Stimulated activated CD8-positive, alpha-beta memory T cell treated with anti-CD3 and anti-CD28 coated beads, Interleukin-12 subunit alpha, Interleukin-12 subunit beta, amount 100 ng/mL, for 1 hour (primary cell): ENCODE measurements around the gene TNPO3.
A peak's percentile ranks its signal among the peaks of the same experiment; 100 is the strongest.

Experiments used
- DNase-seq: peaks from one replicate; pipeline ENCODE4 v3.0.0-alpha.2; 2020; ENCODE audit warnings: low read depth

Gene TNPO3

DNA sequence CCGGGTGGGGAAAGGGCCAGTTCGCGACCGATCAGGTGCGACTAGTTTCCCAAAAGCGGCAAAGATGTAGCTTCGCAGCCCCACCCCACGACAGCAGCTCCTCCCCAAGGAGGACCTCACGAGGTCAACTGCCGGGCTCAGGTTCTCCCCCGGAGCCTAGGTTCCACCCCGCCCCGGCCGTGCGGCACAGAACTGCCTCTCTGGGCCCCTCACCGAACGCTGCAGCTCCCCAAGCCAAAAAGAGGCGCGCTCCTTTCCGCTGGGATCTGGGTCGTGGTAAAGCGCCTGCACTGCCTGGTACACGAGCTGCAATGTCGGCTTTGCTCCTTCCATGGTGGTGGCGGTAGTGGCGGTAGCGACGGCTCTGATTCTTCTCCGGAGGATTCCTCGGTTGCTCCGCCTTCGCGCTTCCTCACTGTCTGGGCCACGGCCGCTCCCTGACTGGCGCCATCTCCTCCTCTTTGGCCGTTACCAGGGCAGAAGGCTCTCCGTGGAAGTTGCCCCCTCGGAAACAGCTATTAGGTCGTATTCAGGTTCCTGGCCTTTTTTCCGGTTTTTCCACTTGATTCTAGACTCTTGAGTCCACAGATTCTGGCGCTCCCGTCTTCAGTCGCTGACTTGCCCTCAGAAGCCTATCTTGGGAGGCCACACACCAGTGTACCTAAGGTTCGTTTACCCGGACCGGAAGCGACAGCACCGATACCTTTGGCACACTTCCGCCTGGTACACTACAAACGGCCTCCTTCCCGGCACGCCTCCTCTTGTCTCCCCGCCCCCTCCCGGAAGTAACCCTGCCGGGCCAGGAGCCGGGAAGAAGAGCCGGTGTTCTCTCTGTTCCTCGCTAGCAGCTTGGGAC lies at the start of gene TNPO3:
TSS of gene TNPO3 (minus strand) at position 674 of the 856 bp plus-strand sequence. CDS start at position 333, 341 bp downstream.
- peak; percentile 83 for DNase-seq

DNA sequence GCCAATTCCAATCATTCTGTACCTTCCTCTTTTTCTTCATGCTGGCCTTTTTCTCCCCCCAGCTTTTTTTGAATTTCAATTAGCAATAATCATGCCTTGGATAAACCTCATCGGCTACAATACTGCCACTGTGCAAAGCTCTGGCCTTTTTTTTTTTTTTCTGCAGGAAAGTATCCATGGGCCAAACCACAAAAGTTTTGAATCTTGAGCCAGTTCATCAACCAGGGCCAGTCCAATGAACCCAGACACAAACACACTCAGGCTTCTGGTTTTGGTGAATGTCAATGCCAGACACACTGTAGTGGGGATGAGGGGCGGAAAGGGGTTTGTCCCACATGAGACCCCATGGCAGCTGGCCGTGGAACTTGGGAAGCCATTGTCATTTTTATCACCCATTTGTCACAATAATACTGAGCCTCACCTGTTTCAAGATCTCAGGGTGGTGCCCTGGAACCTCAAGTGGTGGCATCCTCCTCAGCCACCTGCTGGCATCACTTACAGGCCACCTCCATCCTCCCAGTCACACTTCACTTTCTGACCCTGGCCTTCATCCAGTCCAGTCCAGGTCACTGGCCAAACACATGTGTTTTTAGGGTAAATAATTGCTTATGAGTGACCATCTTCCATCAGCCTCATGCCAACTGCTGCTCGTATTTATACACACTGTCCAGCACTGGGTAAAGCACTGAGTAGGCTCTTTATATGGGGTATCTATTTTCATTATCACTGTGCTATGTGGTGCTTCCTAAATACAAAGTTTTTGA lies 48.8 kb upstream of the TNPO3 start:
- no peak for DNase-seq

DNA sequence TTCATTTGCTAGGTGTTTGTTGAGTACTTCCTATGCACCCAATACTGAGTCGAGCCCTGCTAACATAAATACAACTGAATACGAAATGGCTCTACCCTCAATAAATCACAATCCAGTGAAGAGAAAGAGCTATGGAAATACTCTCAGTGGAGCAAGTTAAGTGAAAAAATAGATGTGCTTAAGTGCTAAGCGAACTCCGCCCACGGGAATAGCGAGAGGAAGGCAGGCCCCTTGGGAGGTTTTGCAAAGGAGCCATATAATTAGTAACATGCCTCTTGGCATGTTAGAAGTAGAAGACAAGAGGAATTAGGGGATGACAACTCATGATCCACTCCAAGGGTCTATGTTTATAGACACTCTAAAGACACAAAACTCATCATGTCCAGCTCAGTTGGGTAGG lies 46.8 kb upstream of the TNPO3 start:
- DNase-seq = no peak

DNA sequence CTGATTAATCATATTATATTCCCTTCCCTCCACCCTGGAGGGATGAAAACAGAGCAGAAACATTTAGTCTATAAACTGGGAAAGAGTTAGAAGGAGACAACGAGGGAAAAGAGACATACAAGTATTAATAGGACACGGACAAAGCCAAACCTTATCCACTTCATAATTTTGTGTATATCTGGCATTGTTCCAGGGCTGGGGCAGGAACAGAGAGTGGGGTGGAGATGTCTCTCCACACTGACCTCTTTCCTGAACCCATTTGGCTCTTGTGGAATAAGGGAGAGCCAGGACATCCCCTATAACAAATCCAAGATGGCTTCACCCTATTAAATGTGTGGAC lies 45.9 kb upstream of the TNPO3 start:
- no peak for DNase-seq

DNA sequence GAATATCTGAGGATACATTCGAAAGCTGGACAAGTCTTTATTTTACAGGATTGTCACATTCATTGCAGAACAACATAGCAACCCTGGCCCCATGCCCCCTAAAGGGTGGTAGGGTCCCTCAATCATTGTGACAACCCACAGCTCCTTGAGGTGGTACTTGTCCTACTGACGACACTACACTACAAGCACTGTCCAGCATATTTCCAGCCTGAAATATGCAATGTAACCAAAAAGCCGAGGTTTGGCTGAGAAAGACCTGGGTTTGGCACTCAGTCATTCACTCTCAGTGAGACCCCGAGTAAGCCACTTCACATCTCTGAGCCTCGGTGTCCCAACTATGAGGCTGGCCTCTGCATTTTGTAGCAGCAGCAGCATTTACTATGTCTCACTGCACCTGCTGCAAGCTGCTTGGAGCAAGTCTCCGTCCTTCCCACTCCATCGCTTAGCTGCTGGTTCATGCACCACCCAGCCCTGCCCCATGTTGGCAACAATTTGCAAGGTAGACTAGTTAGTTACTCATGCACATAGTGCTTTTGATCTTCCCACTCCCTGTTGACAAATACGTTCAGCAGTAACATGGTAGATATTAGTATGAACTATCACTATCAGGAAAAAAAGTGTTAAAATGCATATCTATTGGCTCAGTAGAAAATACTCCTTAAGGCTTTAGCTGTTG lies 43.6 kb upstream of the TNPO3 start:
- DNase-seq = no peak

DNA sequence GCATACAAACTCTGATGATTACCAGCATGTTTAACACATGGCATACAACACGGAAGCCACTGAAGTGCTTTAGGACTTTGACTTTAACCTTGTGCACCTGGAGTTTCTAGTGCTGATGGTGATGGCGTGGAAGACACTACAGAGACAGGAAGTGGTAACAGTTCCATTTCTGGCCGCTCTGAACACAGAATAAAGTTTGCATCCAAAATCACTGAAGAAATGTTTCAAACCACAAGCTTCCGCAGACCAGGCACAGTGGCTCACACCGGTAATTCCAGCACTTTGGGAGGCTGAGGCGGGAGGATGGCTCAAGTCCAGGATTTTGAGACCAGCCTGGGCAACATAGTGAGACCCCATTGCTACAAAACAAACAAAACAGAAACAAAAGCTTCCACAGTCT lies 40.3 kb upstream of the TNPO3 start:
- no peak for DNase-seq

DNA sequence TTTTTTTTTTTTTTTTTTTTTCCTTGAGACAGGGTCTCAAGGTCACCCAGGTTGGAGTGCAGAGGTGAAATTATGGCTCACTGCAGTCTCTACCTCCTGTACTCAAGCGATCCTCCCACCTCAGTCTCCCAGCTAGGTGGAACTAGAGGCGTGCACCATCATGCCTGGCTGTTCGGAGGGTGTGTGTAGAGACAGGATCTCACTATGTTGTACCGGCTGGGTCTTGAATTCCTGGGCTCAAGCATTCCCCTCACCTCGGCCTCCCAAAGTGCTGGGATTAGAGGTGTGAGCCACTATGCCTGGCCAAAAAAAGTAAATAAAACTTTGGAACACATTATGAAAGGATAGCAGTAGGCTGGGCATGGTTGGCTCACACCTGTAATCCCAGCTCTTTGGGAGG lies 39.6 kb upstream of the TNPO3 start:
- DNase-seq = no peak

DNA sequence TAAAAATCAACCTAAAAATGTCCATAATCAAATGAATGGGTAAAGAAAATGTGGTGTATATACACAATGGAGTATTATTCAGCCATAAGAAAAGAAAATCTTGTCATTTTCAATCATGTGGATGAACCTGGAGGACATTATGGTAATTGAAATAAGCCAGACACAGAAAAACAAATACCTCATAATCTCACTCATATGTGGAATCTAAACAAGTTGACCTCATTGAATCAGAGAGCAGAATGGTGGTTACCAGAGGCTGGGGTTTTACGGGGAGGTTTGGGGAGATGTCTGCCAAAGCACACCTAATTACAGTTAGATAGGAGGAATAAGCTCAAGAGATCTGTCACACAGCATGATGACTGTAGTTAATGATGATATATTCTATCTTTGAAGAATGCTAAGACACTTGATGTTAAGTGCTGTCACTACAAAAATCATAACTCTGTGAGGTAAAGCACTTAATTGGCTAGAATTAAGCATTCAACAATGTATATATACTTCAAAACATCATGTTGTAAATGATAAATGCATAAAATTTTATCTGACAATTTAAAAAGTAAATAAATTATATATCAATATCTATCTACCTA lies 39.1 kb upstream of the TNPO3 start:
- DNase-seq = no peak

DNA sequence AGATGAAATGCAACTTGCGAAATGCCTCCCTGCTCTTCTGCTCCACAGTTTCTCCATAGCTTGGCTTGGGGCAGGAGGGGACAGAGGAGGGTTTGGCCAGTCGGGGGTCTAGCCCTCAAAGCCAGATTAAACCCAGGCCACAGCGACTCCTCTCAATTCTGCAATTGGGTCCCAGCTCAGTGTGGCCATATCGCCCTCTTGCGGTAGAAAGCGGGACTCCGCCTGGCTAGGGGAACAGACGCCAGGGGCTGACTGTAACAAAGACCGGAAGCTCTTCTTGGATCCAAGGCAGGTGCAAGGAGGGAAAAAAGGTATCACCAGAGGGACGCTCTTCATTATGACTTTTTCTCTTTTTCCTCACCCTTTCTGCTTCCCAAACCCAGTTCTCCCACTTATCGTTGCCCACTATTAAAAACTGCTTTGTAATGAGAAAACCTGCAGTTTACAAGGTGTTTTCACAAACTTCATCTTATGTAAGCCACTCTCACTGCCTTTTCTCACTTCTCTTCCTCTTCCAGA lies 36.6 kb upstream of the TNPO3 start:
- DNase-seq = peak; percentile 76

DNA sequence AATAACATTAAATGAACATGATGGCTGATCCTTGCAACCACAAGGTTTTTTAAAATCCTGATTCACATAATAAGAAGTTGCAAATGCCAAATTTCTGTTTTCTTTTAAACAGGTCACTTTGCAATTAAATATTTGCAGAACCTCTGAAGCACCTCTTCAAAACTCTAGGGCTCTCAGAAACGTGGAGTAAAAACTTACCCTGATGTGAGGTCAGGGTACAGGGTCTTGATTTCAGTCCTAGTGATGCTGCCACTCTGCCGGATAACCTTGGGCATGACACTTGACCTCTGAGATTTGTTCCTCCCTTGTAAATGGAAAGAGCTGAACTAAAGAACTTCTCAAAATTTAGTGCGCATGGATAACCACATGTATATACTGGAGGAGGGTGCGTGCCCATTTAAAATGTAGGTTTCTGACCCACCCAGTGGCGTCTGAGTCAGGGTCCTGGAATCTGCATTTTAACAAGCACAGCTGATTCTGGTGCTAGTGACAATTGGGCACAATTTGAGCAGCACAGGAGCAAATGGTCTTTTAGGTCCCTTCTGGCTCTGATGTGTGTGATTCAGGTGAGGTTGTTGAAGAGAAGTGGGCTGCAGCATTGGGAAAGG lies 35.5 kb upstream of the TNPO3 start:
- no peak for DNase-seq

DNA sequence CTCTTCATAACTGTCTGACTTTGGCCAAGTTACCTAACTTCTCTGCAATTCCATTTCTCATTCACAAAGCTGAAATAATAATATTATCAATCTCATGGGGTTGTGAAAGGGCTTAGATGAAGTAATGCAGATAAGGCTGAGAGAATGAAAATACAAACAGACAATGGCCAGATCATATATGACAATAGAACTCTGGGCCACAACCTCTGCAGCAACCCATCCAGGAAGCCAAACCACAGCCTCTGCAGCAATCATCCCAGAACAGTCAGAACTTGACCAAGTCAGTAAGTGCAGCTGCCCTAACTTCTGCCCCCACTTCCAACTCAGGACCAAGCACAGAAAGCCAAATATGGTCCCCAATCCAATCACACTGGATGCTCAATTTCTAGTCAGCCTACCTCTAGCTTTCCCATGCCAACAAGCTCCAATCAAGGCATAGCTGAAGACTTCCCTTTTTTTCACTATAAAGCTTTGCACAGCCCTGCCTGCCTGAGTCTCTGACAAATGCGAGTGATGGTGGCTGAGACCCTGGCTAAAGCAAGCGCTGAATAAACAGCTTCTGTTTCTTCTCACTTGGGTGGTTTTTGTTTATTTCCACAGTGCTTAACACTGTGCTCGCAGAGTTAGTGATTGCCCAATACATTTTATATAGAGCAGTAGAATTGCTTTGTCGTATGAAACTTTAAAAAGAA lies 34.8 kb upstream of the TNPO3 start:
- no peak for DNase-seq

DNA sequence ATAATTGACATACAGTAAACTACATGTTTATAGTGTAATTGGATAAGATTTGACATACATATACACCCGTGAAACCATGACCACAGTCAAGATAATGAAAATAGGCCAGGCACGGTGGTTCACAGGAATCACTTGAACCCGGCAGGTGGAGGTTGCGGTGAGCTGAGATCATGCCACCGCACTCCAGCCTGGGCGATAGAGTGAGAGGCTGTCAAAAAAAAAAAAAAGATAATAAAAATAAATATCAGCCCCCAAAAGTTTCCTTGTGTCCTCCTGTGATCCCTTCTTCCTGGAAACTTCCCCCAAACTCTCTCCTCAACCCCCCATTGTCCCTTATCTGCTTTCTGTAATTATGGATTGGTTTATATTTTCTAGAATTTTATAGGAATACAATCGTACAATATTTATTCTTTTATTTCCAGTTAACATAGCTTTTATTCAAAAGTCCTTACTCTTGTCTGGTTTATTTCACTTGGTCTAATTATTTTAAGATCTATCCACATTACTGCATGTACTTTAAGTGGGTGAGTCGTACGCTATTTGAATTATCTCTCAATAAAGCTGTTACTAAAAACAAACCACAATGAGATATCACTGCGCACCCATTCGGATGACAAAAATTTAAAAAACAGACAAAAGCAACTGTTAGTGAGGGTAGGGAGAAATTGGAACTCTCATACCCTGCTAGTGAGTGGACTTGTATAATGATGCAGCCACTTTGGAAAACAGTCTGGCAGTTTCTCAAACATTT lies 30.1 kb upstream of the TNPO3 start:
- no peak for DNase-seq

DNA sequence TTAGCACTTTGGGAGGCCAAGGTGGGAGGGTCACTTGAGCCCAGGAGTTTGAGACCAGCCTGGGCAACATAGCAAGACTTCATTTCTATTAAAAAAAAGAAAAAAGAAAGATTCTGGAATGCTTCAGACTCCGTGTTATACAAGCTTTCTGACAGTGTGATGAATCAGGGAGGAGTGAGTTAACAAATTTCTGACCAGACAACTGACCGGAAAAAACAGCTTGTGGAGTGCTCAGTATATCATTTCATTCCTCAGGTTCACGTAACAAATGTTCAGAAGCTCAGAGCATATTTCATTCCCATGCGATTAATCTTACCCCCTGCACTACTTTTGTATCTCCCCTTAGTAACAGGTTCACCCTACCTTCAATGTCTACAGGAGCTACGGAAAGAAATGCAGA lies 28.6 kb upstream of the TNPO3 start:
- DNase-seq = no peak

DNA sequence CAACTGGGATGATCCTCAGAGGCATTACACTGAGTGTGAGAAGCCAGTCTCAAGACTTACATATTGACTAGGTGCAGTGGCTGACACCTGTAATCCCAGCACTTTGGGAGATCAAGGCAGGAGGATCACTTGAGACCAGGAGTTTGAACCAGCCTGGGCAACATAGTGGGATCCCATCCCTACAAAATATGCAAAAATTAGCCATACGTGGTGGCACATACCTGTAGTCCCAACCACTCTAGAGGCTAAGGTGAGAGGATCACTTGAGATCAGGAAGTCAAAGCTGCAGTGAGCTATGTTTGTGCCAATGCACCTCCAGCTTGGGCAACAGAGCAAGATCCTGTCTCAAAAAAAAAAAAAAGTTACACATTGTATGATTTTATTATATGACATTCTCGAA lies 23.5 kb upstream of the TNPO3 start:
- DNase-seq = no peak

DNA sequence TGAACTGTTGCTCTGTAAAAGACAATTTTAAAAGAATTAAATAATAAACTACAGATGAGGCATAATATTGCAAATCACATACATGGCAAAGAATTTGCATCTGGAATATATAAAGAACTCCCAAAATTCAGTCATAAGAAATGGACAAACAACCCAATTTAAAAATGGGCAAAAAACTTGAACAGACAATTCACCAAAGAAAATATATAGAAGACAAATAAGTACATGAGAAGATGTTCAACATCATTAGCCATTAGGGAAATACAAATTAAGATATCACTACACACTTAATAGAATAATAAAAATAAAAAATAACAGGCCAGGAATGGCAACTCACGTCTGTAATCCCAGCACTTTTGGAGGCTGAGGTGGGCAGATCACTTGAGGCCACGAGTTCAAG lies 22.0 kb upstream of the TNPO3 start:
- DNase-seq = no peak

DNA sequence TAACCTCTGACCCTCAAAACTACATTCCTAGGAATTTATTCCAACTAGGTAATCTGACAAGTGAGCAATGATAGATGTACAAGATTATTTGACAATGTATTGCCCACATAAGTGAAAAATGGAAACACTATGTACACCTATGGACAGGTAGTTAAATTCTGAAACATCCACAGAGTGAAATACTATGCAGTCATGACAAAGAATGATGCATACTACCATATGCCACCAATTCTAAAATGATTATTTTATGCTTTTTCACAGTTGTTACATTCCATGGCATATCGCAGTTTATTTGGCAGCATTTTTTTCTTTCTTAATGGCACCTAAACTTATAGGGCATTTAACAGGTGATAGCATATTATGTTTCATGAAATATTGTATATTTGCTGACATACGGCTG lies 20.1 kb upstream of the TNPO3 start:
- DNase-seq = no peak

DNA sequence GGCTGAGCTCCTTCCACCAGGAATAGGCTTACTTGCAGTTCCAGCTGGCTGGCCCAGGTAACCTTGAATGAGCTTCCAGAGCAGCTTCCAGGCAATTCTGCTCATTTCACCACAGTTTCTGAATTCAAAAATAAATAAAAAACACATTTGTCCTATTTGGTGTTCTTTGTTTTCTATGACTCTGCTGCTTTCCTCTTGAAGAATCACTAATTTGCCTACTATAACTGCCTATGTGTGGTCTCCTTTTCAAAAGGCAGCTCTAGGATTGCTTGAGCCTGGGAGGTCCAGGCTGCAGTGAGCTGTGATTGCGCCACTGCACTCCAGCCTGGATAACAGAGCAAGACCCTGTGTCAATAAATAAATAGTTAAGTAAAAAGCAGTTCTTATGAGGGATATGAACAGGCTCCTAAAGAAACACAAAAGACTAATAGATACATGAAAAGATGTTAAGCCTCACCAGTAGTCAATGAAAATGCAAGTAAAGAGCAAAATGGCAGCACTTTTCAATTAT lies 19.5 kb upstream of the TNPO3 start:
- DNase-seq = no peak

DNA sequence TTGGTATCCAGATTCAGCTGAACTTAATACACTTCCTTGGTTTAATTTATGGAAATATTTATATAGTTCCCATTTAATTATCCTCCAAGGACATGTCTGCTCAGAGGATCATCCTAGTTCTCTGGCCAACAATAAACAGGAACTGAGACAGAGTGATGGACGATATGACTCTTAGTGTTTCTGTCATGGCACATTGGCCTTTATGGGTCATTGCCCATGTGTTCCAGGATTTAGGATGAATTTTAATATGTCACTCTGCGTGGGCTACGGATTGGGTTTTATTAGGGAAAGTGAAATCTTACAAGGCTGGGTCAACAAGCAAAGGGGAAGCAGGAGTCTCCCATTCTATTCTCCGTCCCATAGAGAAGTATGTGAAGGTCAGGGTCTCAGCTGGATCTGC lies 18.8 kb upstream of the TNPO3 start:
- no peak for DNase-seq

DNA sequence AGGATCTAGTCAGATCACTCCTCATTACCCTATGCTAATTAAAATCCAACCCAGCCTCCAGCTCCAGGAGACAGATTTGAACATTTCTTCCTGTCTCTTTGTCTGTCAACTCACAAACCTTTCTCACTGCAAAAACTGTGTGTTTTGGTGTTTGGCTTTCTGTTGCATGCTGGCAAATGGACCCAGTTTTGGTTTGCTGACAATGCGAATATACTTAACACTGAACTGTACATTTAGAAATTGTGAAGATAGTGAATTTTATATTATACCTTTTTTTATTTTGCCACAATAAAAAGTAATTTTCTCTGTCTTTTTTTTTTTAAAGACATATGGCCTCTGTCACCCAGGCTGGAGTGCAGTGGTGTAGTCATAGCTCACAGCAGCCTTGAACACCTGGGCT lies 18.3 kb upstream of the TNPO3 start:
- DNase-seq = no peak

DNA sequence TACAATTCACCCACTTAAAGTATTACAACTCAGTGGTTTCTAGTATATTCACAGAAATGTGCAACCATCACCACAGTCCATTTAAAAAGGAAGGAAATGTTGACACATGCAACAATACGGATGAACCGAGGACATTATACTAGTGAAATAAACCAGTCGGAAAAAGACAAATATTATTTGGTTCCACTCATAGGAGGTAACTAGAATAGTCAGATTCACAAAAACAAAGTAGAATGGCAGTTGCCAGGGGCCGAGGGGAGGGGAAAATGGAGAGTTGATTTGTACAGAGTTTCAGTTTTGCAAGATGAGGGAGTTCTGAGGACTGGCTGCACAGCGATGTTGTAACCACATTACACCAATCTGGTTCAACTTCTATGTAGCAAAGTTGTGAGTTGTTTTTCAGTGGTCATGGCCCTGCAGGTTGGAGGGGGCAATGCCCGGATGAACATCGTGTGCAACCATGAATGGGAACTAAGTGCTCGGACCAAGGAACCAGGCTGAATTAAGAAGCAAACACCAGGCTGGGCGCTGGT lies 17.6 kb upstream of the TNPO3 start:
- DNase-seq = no peak
